HG02870 (cell line): ENCODE results near the gene NEDD4L.
"Not testable (repeated sequence)": the region's sequence is repeated elsewhere in the genome, so short reads cannot be mapped to it uniquely, and the experiment has no call there.

Experiments used
- ATAC-seq: cut with Tn5 transposase; IDR thresholded peaks from one replicate; pipeline ENCODE4 v1.9.1; 2021; ENCODE audit warnings: mild to moderate bottlenecking, moderate library complexity; ENCODE audit not compliant: unreplicated experiment

Gene NEDD4L

GRCh38 chr18:58432050-58432727 lies 388.2 kb downstream of the NEDD4L start:
- no peak for ATAC-seq

- not testable (repeated sequence) for ATAC-seq
Observed at GRCh38 chr18:58435221-58436005, 391.4 kb downstream of the NEDD4L start.

- ATAC-seq = no peak
Observed at GRCh38 chr18:58438161-58438957, 394.3 kb downstream of the NEDD4L start.

- ATAC-seq = no peak
Observed at GRCh38 chr18:58438958-58439300, 394.9 kb downstream of the NEDD4L start.

GRCh38 chr18:58443671-58444070 lies 399.6 kb downstream of the NEDD4L start:
- no peak for ATAC-seq

- no peak for ATAC-seq
Observed at GRCh38 chr18:58446391-58447060, 402.5 kb downstream of the NEDD4L start.

- ATAC-seq = no peak
Observed at GRCh38 chr18:58447402-58448095, 403.5 kb downstream of the NEDD4L start.

- ATAC-seq = no peak
Observed at GRCh38 chr18:58449464-58449863, 405.4 kb downstream of the NEDD4L start.
